ENCODE data around the gene OPN1LW. TPM values are rescaled to one million over a fixed set of nuclear protein-coding genes. Genes with fewer than 3 reads are reported as not detected.
A peak's percentile ranks its signal among the peaks of the same experiment; 100 is the strongest.

OPN1LW gene
- total RNA-seq, 2 donors from 2014 or later = not detected

DNA sequence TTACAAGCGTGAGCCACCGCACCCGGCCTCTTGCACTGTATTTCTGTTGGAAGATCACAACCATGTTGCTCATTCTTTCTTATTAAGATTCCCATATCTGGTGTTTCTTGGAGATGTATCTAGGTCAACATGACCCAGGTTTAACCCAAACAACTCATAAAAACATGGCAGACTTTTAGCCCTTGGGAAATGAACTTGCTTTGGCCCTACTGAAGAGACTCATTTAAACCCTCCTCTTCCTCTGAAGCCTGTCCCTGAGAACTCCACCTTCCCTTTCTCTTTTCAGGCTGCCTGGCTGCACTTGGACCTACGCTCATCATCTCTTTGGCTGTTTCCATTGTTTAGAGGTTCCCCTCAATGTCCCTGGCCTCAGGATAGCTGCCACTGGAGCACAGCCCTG lies 22.8 kb upstream of the OPN1LW start:
- no peaks in the 10 kb centered on the region for H3K9me3 ChIP-seq
- no peak overlapping the region for H3K4me3 ChIP-seq
- no peaks in the 10 kb centered on the region for H3K4me1 ChIP-seq (replicated peaks)
- intact Hi-C loops (cut with DNase I) = no loop called here
- no peak for DNase-seq (ENCODE audit: low spot score)
- H3K27ac ChIP-seq = peak overlapping the region in 1 of 2 donors; percentile 23
- TF ChIP-seq, protein P1, sequence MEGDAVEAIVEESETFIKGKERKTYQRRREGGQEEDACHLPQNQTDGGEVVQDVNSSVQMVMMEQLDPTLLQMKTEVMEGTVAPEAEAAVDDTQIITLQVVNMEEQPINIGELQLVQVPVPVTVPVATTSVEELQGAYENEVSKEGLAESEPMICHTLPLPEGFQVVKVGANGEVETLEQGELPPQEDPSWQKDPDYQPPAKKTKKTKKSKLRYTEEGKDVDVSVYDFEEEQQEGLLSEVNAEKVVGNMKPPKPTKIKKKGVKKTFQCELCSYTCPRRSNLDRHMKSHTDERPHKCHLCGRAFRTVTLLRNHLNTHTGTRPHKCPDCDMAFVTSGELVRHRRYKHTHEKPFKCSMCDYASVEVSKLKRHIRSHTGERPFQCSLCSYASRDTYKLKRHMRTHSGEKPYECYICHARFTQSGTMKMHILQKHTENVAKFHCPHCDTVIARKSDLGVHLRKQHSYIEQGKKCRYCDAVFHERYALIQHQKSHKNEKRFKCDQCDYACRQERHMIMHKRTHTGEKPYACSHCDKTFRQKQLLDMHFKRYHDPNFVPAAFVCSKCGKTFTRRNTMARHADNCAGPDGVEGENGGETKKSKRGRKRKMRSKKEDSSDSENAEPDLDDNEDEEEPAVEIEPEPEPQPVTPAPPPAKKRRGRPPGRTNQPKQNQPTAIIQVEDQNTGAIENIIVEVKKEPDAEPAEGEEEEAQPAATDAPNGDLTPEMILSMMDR (IDR thresholded peaks at IDR 0.05) = no peak
- TF ChIP-seq POLR2AphosphoS5 (IDR thresholded peaks at IDR 0.05) (no peak), POLR2A (IDR thresholded peaks at IDR 0.05) (no peak)
- H3K27me3 ChIP-seq (replicated peaks; ENCODE audit: insufficient read depth) = no peaks in the 10 kb centered on the region
- H3K36me3 ChIP-seq = no peaks in the 10 kb centered on the region
- 90% methylated on average over 4 of the region's 4 CpGs for WGBS

DNA sequence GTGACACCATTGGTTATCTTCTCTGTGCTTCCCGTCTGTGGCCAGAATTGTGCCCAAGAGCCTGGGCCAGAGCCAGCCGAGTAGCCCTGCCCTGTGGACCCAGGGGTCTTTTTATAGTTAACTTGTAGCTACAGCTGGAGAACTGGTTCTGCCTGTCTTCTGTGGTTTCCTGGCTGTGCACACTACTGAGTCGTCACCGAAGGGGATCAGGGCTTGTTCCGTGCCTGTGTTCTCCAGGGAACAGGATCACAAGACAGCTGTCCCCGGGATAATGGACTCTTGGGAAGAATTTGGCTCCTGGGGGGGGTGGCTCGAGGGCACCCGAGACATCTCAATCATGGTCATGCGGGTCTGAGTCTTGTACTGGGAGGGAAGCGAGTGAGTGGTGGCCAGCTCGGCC lies 22.1 kb upstream of the OPN1LW start:
- TF ChIP-seq POLR2A (IDR thresholded peaks at IDR 0.05) = no peak
- TF ChIP-seq, protein P1 (IDR thresholded peaks at IDR 0.05) = no peak
- TF ChIP-seq POLR2AphosphoS5 (IDR thresholded peaks at IDR 0.05) = no peak
- Histone ChIP-seq H3K9me3 (no peaks in the 10 kb centered on the region), H3K4me3 (no peak overlapping the region), H3K4me1 (replicated peaks) (no peaks in the 10 kb centered on the region), H3K27ac (peak overlapping the region in 1 of 2 donors; percentile 23), H3K36me3 (no peaks in the 10 kb centered on the region), H3K27me3 (replicated peaks; ENCODE audit: insufficient read depth) (no peaks in the 10 kb centered on the region)
- DNase-seq (ENCODE audit: low spot score) = peak; percentile 5
- 49% methylated on average over 9 of the region's 11 CpGs for WGBS
- intact Hi-C loops (cut with DNase I) = no loop called here

DNA sequence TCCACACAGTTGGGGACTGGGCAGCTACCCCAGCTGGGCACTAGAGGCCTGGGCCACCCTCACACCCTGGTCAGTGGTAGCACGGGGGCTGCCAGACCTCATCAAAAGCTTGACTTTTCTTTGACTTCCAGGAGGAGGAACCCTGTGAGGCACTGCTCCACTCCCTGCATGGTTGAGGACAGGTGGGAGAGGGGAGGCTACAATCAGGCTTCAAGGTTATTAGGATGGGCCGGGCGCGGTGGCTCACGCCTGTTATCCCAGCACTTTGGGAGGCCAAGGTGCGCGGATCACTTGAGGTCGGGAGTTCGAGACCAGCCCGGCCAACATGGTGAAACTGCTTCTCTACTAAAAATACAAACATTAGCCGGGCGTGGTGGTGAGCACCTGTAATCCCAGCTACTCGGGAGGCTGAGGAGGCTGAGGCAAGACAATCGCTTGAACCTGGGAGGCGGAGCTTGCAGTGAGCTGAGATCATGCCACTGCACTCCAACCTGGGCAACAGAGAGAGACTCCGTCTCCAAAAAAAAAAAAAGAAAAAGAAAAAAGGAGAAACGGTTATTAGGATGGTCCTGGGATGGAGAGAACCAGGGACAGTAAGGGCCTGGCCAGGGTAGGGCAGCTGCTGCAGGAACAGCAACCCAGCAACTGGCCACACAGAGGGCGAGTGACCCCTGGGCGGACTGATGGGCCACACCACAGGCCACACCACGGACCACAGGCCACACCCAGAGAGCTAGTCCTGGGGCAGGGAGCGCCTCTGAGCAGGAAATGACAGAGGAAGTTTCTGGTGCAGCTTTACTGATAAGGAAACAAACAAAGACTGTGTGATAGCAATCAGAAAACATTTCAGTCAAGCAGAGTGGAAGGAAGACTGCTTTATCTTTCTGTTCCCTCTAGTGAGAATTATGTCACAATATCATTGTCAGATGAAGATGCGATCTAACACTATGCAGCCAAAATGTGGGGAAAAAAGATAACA lies 20.5 kb upstream of the OPN1LW start:
- 91% methylated on average over 22 of the region's 22 CpGs for WGBS
- Histone ChIP-seq H3K4me3 (no peak overlapping the region), H3K9me3 (no peaks in the 10 kb centered on the region), H3K27me3 (replicated peaks; ENCODE audit: insufficient read depth) (no peaks in the 10 kb centered on the region), H3K4me1 (replicated peaks) (no peaks in the 10 kb centered on the region), H3K36me3 (no peaks in the 10 kb centered on the region), H3K27ac (no peak overlapping the region)
- DNase-seq (ENCODE audit: low spot score) = no peak
- intact Hi-C loops (cut with DNase I) = no loop called here
- TF ChIP-seq POLR2AphosphoS5 (IDR thresholded peaks at IDR 0.05) (no peak), POLR2A (IDR thresholded peaks at IDR 0.05) (no peak)
- TF ChIP-seq, protein P1 (IDR thresholded peaks at IDR 0.05) = no peak

DNA sequence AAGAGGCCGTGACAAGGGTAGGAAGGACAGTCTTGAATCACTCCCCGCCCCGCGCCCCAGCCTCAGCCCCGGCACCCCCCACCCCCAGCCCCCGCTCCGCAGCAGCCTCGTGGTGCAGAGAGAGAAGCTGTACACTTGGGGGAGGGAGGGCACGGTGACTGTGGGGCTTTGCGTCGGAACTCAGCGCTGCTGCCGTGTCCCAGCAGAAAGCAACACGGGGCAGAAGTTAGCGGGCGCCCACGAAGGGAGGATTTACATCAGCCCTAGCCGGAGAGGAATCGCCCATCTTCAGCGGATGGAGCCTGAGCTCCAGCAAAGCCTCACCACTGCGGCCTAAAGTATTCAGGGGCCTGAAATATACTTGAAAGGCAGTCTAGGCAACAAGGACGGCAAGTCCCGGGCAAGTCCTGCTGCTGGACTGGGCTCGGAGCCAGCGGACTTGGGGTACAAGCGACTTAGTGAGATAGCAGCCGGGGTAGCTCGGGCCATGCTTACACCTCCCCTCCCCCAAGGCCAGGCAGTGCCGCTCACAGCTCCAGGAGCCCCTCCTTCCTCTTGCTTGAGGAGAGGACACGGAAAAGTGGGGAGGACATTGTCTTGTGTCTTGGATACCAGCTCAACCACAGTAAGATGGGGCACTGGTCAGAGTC lies 18.5 kb upstream of the OPN1LW start:
- Histone ChIP-seq H3K4me3 (no peak overlapping the region), H3K27ac (no peak overlapping the region), H3K36me3 (no peaks in the 10 kb centered on the region), H3K4me1 (replicated peaks) (no peaks in the 10 kb centered on the region), H3K27me3 (replicated peaks; ENCODE audit: insufficient read depth) (no peaks in the 10 kb centered on the region), H3K9me3 (no peaks in the 10 kb centered on the region)
- TF ChIP-seq POLR2AphosphoS5 (IDR thresholded peaks at IDR 0.05) (no peak), POLR2A (IDR thresholded peaks at IDR 0.05) (no peak)
- TF ChIP-seq, protein P1 (IDR thresholded peaks at IDR 0.05) = no peak
- 81% methylated on average over 4 of the region's 30 CpGs for WGBS
- no peak for DNase-seq (ENCODE audit: low spot score)
- intact Hi-C loops (cut with DNase I) = no loop called here
